HG02678 (cell line): ENCODE results near the gene HMGXB3.

Source experiments
- ATAC-seq: cut with Tn5 transposase; IDR thresholded peaks from one replicate; pipeline ENCODE4 v1.9.1; 2021; ENCODE audit warnings: mild to moderate bottlenecking, moderate library complexity; ENCODE audit not compliant: unreplicated experiment

Gene HMGXB3

GRCh38 chr5:150000256-150000989 is at the start of gene HMGXB3, which contains the start of gene TIGD6:
HMGXB3 (plus strand) TSS chr5:150000739; CDS start chr5:150004853, 4,114 bp downstream.
TIGD6 (minus strand) TSS chr5:150000654; CDS start chr5:149996348, 4,306 bp downstream.
- peak; percentile 88 for ATAC-seq

- no peak for ATAC-seq
Observed at GRCh38 chr5:149951138-149951749, 49.3 kb upstream of the HMGXB3 start.

- ATAC-seq = no peak
Observed at GRCh38 chr5:149953436-149954121, 47.0 kb upstream of the HMGXB3 start.

GRCh38 chr5:149954798-149955197 is 45.7 kb upstream of the HMGXB3 start:
- ATAC-seq = no peak

- no peak for ATAC-seq
Observed at GRCh38 chr5:149956685-149957084, 43.9 kb upstream of the HMGXB3 start.

GRCh38 chr5:149957855-149958254 is 42.7 kb upstream of the HMGXB3 start:
- no peak for ATAC-seq

- no peak for ATAC-seq
Observed at GRCh38 chr5:149959406-149960236, 40.9 kb upstream of the HMGXB3 start.

GRCh38 chr5:149960272-149961185 is 40.0 kb upstream of the HMGXB3 start, which contains the start of gene SLC26A2:
SLC26A2 (plus strand) TSS chr5:149960758; CDS start chr5:149977653, 16,895 bp downstream.
- peak; percentile 99 for ATAC-seq

- ATAC-seq = no peak
Observed at GRCh38 chr5:149961186-149961685, 39.3 kb upstream of the HMGXB3 start.

- ATAC-seq = no peak
Observed at GRCh38 chr5:149961957-149962409, 38.6 kb upstream of the HMGXB3 start.

- no peak for ATAC-seq
Observed at GRCh38 chr5:149962601-149963300, 37.8 kb upstream of the HMGXB3 start.

- ATAC-seq = no peak
Observed at GRCh38 chr5:149963729-149964128, 36.8 kb upstream of the HMGXB3 start.

GRCh38 chr5:149966946-149967345 is 33.6 kb upstream of the HMGXB3 start:
- ATAC-seq = no peak

- no peak for ATAC-seq
Observed at GRCh38 chr5:149969181-149969930, 31.2 kb upstream of the HMGXB3 start.

GRCh38 chr5:149975409-149975808 is 25.1 kb upstream of the HMGXB3 start:
- no peak for ATAC-seq

GRCh38 chr5:149979896-149980295 is 20.6 kb upstream of the HMGXB3 start:
- ATAC-seq = no peak

GRCh38 chr5:149981206-149981605 is 19.3 kb upstream of the HMGXB3 start:
- no peak for ATAC-seq

GRCh38 chr5:149982505-149982904 is 18.0 kb upstream of the HMGXB3 start:
- no peak for ATAC-seq
